A549 (cell line): ENCODE data around the gene VSIG4. TPM values are rescaled to one million over a fixed set of nuclear protein-coding genes. Genes with fewer than 3 reads are reported as not detected.

Source experiments
- ATAC-seq, 2 experiments: fragments of 200-7000 bp in 1 of 2; fragments of >200 bp in 1 of 2; cut with Nextera tagmentation in 1 of 2; cut with Tn5 transposase in 1 of 2; 3 replicates each; pipeline versions ENCODE4 v1.8.0 to v1.9.1; 2018 to 2020; ENCODE audit warnings: mild to moderate bottlenecking in 1 of 2, moderate library complexity in 1 of 2
- CTCF ChIA-PET: fragments of 300-600 bp; sonication (Branson Sonifier 250); formaldehyde crosslinking; extraction: SDS; loops from one replicate; lab custom pipeline; 2021; ENCODE audit warnings: antibody characterized with exemption, inconsistent platforms; lab: Yijun Ruan, JAX
- POLR2A ChIA-PET: fragments of 350-600 bp; formaldehyde crosslinking; extraction: SDS; loops from one replicate; lab custom pipeline; 2021; ENCODE audit warnings: antibody characterized with exemption, inconsistent platforms; lab: Yijun Ruan, JAX
- DNase-seq, 2 experiments: peaks; one replicate each; pipeline versions ENCODE4 v3.0.0 to v3.0.0-alpha.2; 2011 to 2016; ENCODE audit warnings: low read depth in 1 of 2, low spot score in 1 of 2
- FAIRE-seq: peaks from 2 replicates; lab custom pipeline; 2011; peaks lifted over from hg19 to GRCh38; lab: Jason Lieb, UNC
- H3K27ac ChIP-seq, 2 experiments: fragments of >200 bp; sonication (Bioruptor Twin); formaldehyde crosslinking; 3 replicates each; pipeline ENCODE4 v1.5.1; 2016 to 2017
- H3K4me1 ChIP-seq: fragments of >200 bp; sonication (Bioruptor Twin); formaldehyde crosslinking; 3 replicates; pipeline ENCODE4 v1.6.1; 2016
- H3K4me2 ChIP-seq: fragments of >200 bp; sonication (Bioruptor Twin); formaldehyde crosslinking; 3 replicates; pipeline ENCODE4 v1.6.1; 2016
- H3K4me3 ChIP-seq: fragments of >200 bp; sonication (Bioruptor Twin); formaldehyde crosslinking; 3 replicates; pipeline ENCODE4 v1.5.1; 2016
- H3K9me3 ChIP-seq: fragments of >200 bp; sonication (Bioruptor Twin); formaldehyde crosslinking; 3 replicates; pipeline ENCODE4 v1.6.1; 2016
- CBX8 ChIP-seq: fragments of 200-600 bp; sonication (generic); IDR thresholded peaks from 2 replicates; pipeline ENCODE4 v1.6.1; 2016
- CEBPB ChIP-seq, 2 experiments: fragments of >200 bp in 1 of 2; sonication (Bioruptor Twin) in 1 of 2; formaldehyde crosslinking in 1 of 2; IDR thresholded peaks; 2 replicates each; pipeline ENCODE4 v1.6.1; 2012 to 2016
- CHD4 ChIP-seq: fragments of 200-600 bp; sonication (generic); IDR thresholded peaks from 2 replicates; pipeline ENCODE4 v1.6.1; 2016; ENCODE audit warnings: antibody characterized with exemption, mild to moderate bottlenecking, borderline replicate concordance
- EHMT2 ChIP-seq: fragments of 200-600 bp; sonication (generic); IDR thresholded peaks from 2 replicates; pipeline ENCODE4 v1.6.1; 2016; ENCODE audit warnings: antibody characterized with exemption, low read depth, mild to moderate bottlenecking, moderate library complexity
- EP300 ChIP-seq, 2 experiments: fragments of >200 bp; sonication (Bioruptor Twin); formaldehyde crosslinking; IDR thresholded peaks; 2 replicates in 1 of 2; 3 replicates in 1 of 2; pipeline ENCODE4 v1.6.1; 2016 to 2017
- ESRRA ChIP-seq: fragments of 150-350 bp; IDR thresholded peaks from 2 replicates; pipeline ENCODE4 v1.6.1; 2014; ENCODE audit warnings: mild to moderate bottlenecking, low read length, borderline replicate concordance
- HDAC2 ChIP-seq: fragments of 200-600 bp; sonication (generic); IDR thresholded peaks from 2 replicates; pipeline ENCODE4 v1.6.1; 2016
- HES2 ChIP-seq: fragments of >200 bp; sonication (Bioruptor Twin); formaldehyde crosslinking; IDR thresholded peaks from 2 replicates; pipeline ENCODE4 v1.6.1; 2016
- HOXB13 ChIP-seq: fragments of 250-450 bp; sonication (Bioruptor Pico); IDR thresholded peaks from 2 replicates; pipeline ENCODE4 v1.5.0; 2020; ENCODE audit warnings: low read depth, mild to moderate bottlenecking, moderate library complexity
- KDM5A ChIP-seq: fragments of 200-600 bp; sonication (generic); IDR thresholded peaks from 2 replicates; pipeline ENCODE4 v1.6.1; 2016; ENCODE audit warnings: antibody characterized with exemption, mild to moderate bottlenecking
- MAX ChIP-seq: IDR thresholded peaks from 2 replicates; pipeline ENCODE4 v1.6.1; 2012
- NFE2L2 ChIP-seq: fragments of 150-350 bp; conservative IDR thresholded peaks from 2 replicates; pipeline ENCODE4 v1.6.1; 2014; ENCODE audit warnings: low read length
- NPAS2 ChIP-seq: fragments of 250-450 bp; sonication (Bioruptor Pico); IDR thresholded peaks from 2 replicates; pipeline ENCODE4 v1.8.0; 2022; ENCODE audit warnings: mild to moderate bottlenecking, moderate library complexity, borderline replicate concordance
- PBX3 ChIP-seq: IDR thresholded peaks from 2 replicates; pipeline ENCODE4 v1.6.1; 2012
- PHF8 ChIP-seq: fragments of 200-600 bp; sonication (generic); IDR thresholded peaks from 2 replicates; pipeline ENCODE4 v1.6.1; 2016; ENCODE audit warnings: low read depth, mild to moderate bottlenecking, antibody characterized with exemption, moderate library complexity, borderline replicate concordance
- RAD21 ChIP-seq, 2 experiments: fragments of >200 bp in 1 of 2; sonication (Bioruptor Twin) in 1 of 2; formaldehyde crosslinking in 1 of 2; IDR thresholded peaks in 1 of 2; conservative IDR thresholded peaks in 1 of 2; 2 replicates in 1 of 2; 3 replicates in 1 of 2; pipeline ENCODE4 v1.6.1; 2012 to 2018; ENCODE audit warnings: inconsistent platforms in 1 of 2
- RARB ChIP-seq: fragments of 250-450 bp; sonication (Bioruptor Pico); IDR thresholded peaks from 2 replicates; pipeline ENCODE4 v1.8.0; 2021; ENCODE audit warnings: mild to moderate bottlenecking, moderate library complexity
- RCOR1 ChIP-seq: fragments of 150-350 bp; IDR thresholded peaks from 2 replicates; pipeline ENCODE4 v1.6.1; 2014; ENCODE audit warnings: antibody characterized with exemption, low read length, low read depth
- ZC3H11A ChIP-seq: fragments of 450-650 bp; IDR thresholded peaks from 2 replicates; pipeline ENCODE4 v1.6.1; 2014; ENCODE audit warnings: antibody characterized with exemption, mild to moderate bottlenecking
- ZFP36 ChIP-seq: fragments of 450-650 bp; IDR thresholded peaks from 2 replicates; pipeline ENCODE4 v1.6.1; 2014; ENCODE audit warnings: borderline replicate concordance; ENCODE audit not compliant: partially characterized antibody
- ZNF302 ChIP-seq: fragments of 250-450 bp; sonication (Bioruptor Pico); IDR thresholded peaks from 2 replicates; pipeline ENCODE4 v1.9.0; 2021; ENCODE audit warnings: inconsistent platforms, mild to moderate bottlenecking, moderate library complexity
- WGBS: methylation state at CpG from one replicate; pipeline ENCODE4 v1.1.6; 2017; ENCODE audit errors: missing lambda C conversion rate; 5-methylcytosine and 5-hydroxymethylcytosine counted together
- polyA minus RNA-seq: library from RNA; depleted of rRNA, polyadenylated mRNA; stranded (reverse); fragments of >200 nt; gene quantifications from 2 replicates; pipeline ENCODE4 v1.2.3, GENCODE V29; 2011; rRNA and poly(A)+ RNA removed
- polyA plus RNA-seq, 4 experiments: library from polyadenylated mRNA; depleted of rRNA in 3 of 4; stranded (reverse); fragments of >200 nt; fragmentation: RNase III in 1 of 4; extraction: RNeasy Plus Mini Kit Qiagen cat#74134 plus additional on column Dnase treatment in 1 of 4; gene quantifications; 2 replicates in 3 of 4; 3 replicates in 1 of 4; pipeline ENCODE4 v1.2.3, GENCODE V29; 2011 to 2017

The VSIG4 gene
- polyA plus RNA-seq (2011; rRNA removed) = not detected in 2 replicates
- not detected in 2 replicates for polyA plus RNA-seq (2012; cell fraction: cytosol; rRNA removed)
- polyA plus RNA-seq (2012; cell fraction: nucleus; rRNA removed) = not detected in 2 replicates
- polyA plus RNA-seq (2017; fragmentation: RNase III; extraction: RNeasy Plus Mini Kit Qiagen cat#74134 plus additional on column Dnase treatment) = not detected in 3 replicates
- not detected in 2 replicates for polyA minus RNA-seq

- Histone ChIP-seq H3K4me1 (no peaks in the 10 kb centered on the region), H3K4me2 (no peak within 1 kb of the TSS), H3K9me3 (no peaks in the 10 kb centered on the region), H3K27ac (no peak within 1 kb of the TSS), H3K4me3 (no peak within 1 kb of the TSS)
- no peak for FAIRE-seq
- no peak for ATAC-seq
- TF ChIP-seq CEBPB (IDR thresholded peaks at IDR 0.05) (no peak), EHMT2 (no peak), CBX8 (no peak), ESRRA (no peak), HES2 (no peak), EP300 (IDR thresholded peaks at IDR 0.05) (no peak), RAD21 (conservative IDR thresholded peaks at IDR 0.05 in 1 of 2, IDR thresholded peaks at IDR 0.05 in 1 of 2) (no peak), RARB (no peak), KDM5A (no peak)
- CTCF ChIA-PET = no interaction called here
- WGBS = 87% methylated on average over 2 of the region's 2 CpGs
- POLR2A ChIA-PET = no interaction called here
- no peak for DNase-seq
These were observed at the start of gene VSIG4 for GRCh38 chrX:66039944-66040343. TSS of gene VSIG4 (minus strand) at chrX:66040080. CDS start at chrX:66039998, 82 bp downstream.

- no peak overlapping the region for H3K4me3 ChIP-seq
- DNase-seq (no peak), ATAC-seq (no peak), FAIRE-seq (no peak)
- H3K4me1 ChIP-seq = no peaks in the 10 kb centered on the region
- ChIA-PET POLR2A (no interaction called here), CTCF (no interaction called here)
- TF ChIP-seq HOXB13 = no peak
- no peak for TF ChIP-seq CHD4
- TF ChIP-seq HDAC2 = no peak
- TF ChIP-seq EP300 (IDR thresholded peaks at IDR 0.05) = no peak
- TF ChIP-seq HES2 = no peak
- TF ChIP-seq ZC3H11A = no peak
- no peak for TF ChIP-seq NPAS2 (CRISPR knock-in tag)
- no peak for TF ChIP-seq CEBPB (IDR thresholded peaks at IDR 0.05)
- no peak for TF ChIP-seq RCOR1
- no peak for TF ChIP-seq PHF8
- no peak for TF ChIP-seq RAD21 (conservative IDR thresholded peaks at IDR 0.05 in 1 of 2, IDR thresholded peaks at IDR 0.05 in 1 of 2)
- no peak for TF ChIP-seq MAX
- no peak for TF ChIP-seq ZFP36
- no peak for TF ChIP-seq KDM5A
- no peak for TF ChIP-seq NFE2L2
- TF ChIP-seq PBX3 = no peak
- TF ChIP-seq ZNF302 (CRISPR knock-in tag) = no peak
- WGBS = 0% methylated on average over 1 of the region's 1 CpG
- H3K9me3 ChIP-seq = no peaks in the 10 kb centered on the region
- no peak overlapping the region for H3K27ac ChIP-seq
- no peak overlapping the region for H3K4me2 ChIP-seq
These were observed 36.9 kb upstream of the VSIG4 start for GRCh38 chrX:66076801-66077200.
